Measurements from ENCODE around the gene FAM117A.

GRCh38 chr17:49677134-49677932 lies 86.6 kb downstream of the FAM117A start:
- TF ChIP-seq, protein P1, sequence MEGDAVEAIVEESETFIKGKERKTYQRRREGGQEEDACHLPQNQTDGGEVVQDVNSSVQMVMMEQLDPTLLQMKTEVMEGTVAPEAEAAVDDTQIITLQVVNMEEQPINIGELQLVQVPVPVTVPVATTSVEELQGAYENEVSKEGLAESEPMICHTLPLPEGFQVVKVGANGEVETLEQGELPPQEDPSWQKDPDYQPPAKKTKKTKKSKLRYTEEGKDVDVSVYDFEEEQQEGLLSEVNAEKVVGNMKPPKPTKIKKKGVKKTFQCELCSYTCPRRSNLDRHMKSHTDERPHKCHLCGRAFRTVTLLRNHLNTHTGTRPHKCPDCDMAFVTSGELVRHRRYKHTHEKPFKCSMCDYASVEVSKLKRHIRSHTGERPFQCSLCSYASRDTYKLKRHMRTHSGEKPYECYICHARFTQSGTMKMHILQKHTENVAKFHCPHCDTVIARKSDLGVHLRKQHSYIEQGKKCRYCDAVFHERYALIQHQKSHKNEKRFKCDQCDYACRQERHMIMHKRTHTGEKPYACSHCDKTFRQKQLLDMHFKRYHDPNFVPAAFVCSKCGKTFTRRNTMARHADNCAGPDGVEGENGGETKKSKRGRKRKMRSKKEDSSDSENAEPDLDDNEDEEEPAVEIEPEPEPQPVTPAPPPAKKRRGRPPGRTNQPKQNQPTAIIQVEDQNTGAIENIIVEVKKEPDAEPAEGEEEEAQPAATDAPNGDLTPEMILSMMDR (IDR thresholded peaks at IDR 0.05; ENCODE audit: poor library complexity): no peak
- TF ChIP-seq EZH2phosphoT487 (IDR thresholded peaks at IDR 0.05; ENCODE audit: low read depth, severe bottlenecking, unreplicated experiment): no peak
- no peak for TF ChIP-seq EZH2 (IDR thresholded peaks at IDR 0.05; ENCODE audit: borderline replicate concordance)
